HCT116 (cell line): Measurements from ENCODE around the gene ZNF286A. TPM values are rescaled to one million over a fixed set of nuclear protein-coding genes. Genes with fewer than 3 reads are reported as not detected.

Experiments
- ATAC-seq: fragments of 200-7000 bp; cut with Tn5 transposase; 2 replicates; pipeline ENCODE4 v1.9.1; 2020; ENCODE audit warnings: mild to moderate bottlenecking, moderate library complexity
- BruUV-seq: library from RNA; stranded (reverse); fragments of 400-500 nt; replicated peaks from 2 replicates; lab custom pipeline; 2021; lab: Mats Ljungman, UMichigan
- CTCF ChIA-PET: fragments of 300-600 bp; sonication (Branson Sonifier 250); formaldehyde crosslinking; loops from one replicate; lab custom pipeline; 2021; ENCODE audit warnings: antibody characterized with exemption; lab: Charles Lee
- POLR2A ChIA-PET: fragments of 300-600, 350-600 bp; sonication (Branson Sonifier 250); formaldehyde crosslinking; loops from one replicate; lab custom pipeline; 2021; ENCODE audit warnings: antibody characterized with exemption; lab: Charles Lee
- RAD21 ChIA-PET, 2 experiments: fragments of 300-600 bp; sonication (Branson Sonifier 250); formaldehyde crosslinking; loops; one replicate each; lab custom pipeline; 2023; ENCODE audit warnings: low total read pairs in 2 of 2; ENCODE audit not compliant: uncharacterized antibody in 2 of 2, unreplicated experiment in 2 of 2, low non-redundant PET in 1 of 2; lab: Charles Lee
- DNase-seq: peaks from one replicate; pipeline ENCODE4 v3.0.0-alpha.2; 2010; ENCODE audit warnings: low read depth, low spot score
- H2AFZ ChIP-seq: fragments of 200-600 bp; shearing (Covaris generic), sonication (generic); 2 replicates; pipeline ENCODE4 v1.6.1; 2017; ENCODE audit warnings: low read depth, mixed run types, mixed read lengths, antibody characterized with exemption, low read length; ENCODE audit not compliant: poor library complexity, severe bottlenecking
- H3K27ac ChIP-seq: 2 replicates; pipeline ENCODE4 v1.5.1; 2012; ENCODE audit warnings: low read depth, low read length
- H3K27me3 ChIP-seq: fragments of 200-600 bp; sonication (generic); 2 replicates; pipeline ENCODE4 v1.6.1; 2016; ENCODE audit warnings: mixed run types, low read length, mixed read lengths; ENCODE audit not compliant: insufficient read depth
- H3K36me3 ChIP-seq, 2 experiments: fragments of 200-500 bp in 1 of 2; fragments of 200-600 bp in 1 of 2; sonication (Bioruptor generic) in 1 of 2; sonication (generic) in 1 of 2; 2 replicates each; pipeline versions ENCODE4 v1.5.1 to v1.6.1; 2014 to 2016; ENCODE audit warnings: low read length in 2 of 2, inconsistent platforms in 1 of 2, mixed read lengths in 1 of 2, mixed run types in 1 of 2; ENCODE audit not compliant: insufficient read depth in 2 of 2, control insufficient read depth in 1 of 2
- H3K4me1 ChIP-seq, 2 experiments: fragments of 200-600 bp in 1 of 2; sonication (generic) in 1 of 2; 2 replicates each; pipeline versions ENCODE4 v1.5.1 to v1.6.1; 2012 to 2017; ENCODE audit warnings: low read length in 2 of 2, inconsistent platforms in 1 of 2, mild to moderate bottlenecking in 1 of 2, mixed read lengths in 1 of 2, mixed run types in 1 of 2, moderate library complexity in 1 of 2; ENCODE audit not compliant: insufficient read depth in 2 of 2, control insufficient read depth in 1 of 2
- H3K4me2 ChIP-seq: fragments of 200-600 bp; sonication (generic); 2 replicates; pipeline ENCODE4 v1.6.1; 2017; ENCODE audit warnings: mixed run types, low read length, mixed read lengths
- H3K4me3 ChIP-seq, 2 experiments: fragments of 200-600 bp in 1 of 2; sonication (generic) in 1 of 2; replicated peaks in 1 of 2; 2 replicates each; pipeline ENCODE4 v1.5.1; 2011 to 2016; ENCODE audit warnings: low read length in 2 of 2, control low read depth in 1 of 2, low read depth in 1 of 2, mild to moderate bottlenecking in 1 of 2, mixed read lengths in 1 of 2, mixed run types in 1 of 2
- H3K79me2 ChIP-seq: fragments of 200-600 bp; sonication (generic); 2 replicates; pipeline ENCODE4 v1.6.1; 2017; ENCODE audit warnings: mild to moderate bottlenecking, mixed run types, low read length, moderate library complexity, mixed read lengths; ENCODE audit not compliant: insufficient read depth
- H3K9ac ChIP-seq: fragments of 200-600 bp; sonication (generic); 2 replicates; pipeline ENCODE4 v1.6.1; 2016; ENCODE audit warnings: low read length, mixed read lengths
- H3K9me2 ChIP-seq: fragments of 200-600 bp; sonication (generic), shearing (Covaris generic); 2 replicates; pipeline ENCODE4 v1.6.1; 2017; ENCODE audit warnings: mixed run types, mild to moderate bottlenecking, moderate library complexity; ENCODE audit not compliant: insufficient read depth
- H3K9me3 ChIP-seq, 2 experiments: fragments of 200-500 bp in 1 of 2; fragments of 200-600 bp in 1 of 2; sonication (Bioruptor generic) in 1 of 2; sonication (generic) in 1 of 2; 2 replicates each; pipeline ENCODE4 v1.6.1; 2014 to 2017; ENCODE audit warnings: low read length in 2 of 2, mixed read lengths in 2 of 2, inconsistent platforms in 1 of 2, low read depth in 1 of 2, mild to moderate bottlenecking in 1 of 2, mixed run types in 1 of 2, moderate library complexity in 1 of 2; ENCODE audit not compliant: control insufficient read depth in 1 of 2, insufficient read depth in 1 of 2
- H4K20me1 ChIP-seq: fragments of 200-600 bp; sonication (generic), shearing (Covaris generic); 2 replicates; pipeline ENCODE4 v1.6.1; 2017; ENCODE audit warnings: mixed run types, mild to moderate bottlenecking, moderate library complexity; ENCODE audit not compliant: insufficient read depth
- CBX3 ChIP-seq: IDR thresholded peaks from 2 replicates; pipeline ENCODE4 v1.6.1; 2012; ENCODE audit warnings: low read depth
- CEBPB ChIP-seq: IDR thresholded peaks from 2 replicates; pipeline ENCODE4 v1.6.1; 2012; ENCODE audit warnings: low read depth
- EGR1 ChIP-seq: IDR thresholded peaks from 2 replicates; pipeline ENCODE4 v1.6.1; 2012; ENCODE audit warnings: low read depth
- ELF1 ChIP-seq: IDR thresholded peaks from 2 replicates; pipeline ENCODE4 v1.6.1; 2012; ENCODE audit warnings: low read depth, borderline replicate concordance
- EZH2phosphoT487 ChIP-seq: fragments of 200-600 bp; IDR thresholded peaks from 2 replicates; pipeline ENCODE4 v1.6.1; 2018; ENCODE audit warnings: antibody characterized with exemption, borderline replicate concordance
- JUND ChIP-seq: IDR thresholded peaks from 2 replicates; pipeline ENCODE4 v1.6.1; 2012
- POLR2A ChIP-seq: IDR thresholded peaks from 2 replicates; pipeline ENCODE4 v1.7.0; 2011; ENCODE audit warnings: borderline replicate concordance; ENCODE audit not compliant: insufficient read depth, insufficient read length; ENCODE audit errors: extremely low read depth
- POLR2AphosphoS5 ChIP-seq: IDR thresholded peaks from 2 replicates; pipeline ENCODE4 v1.6.1; 2011; ENCODE audit warnings: mild to moderate bottlenecking, low read depth, low read length, moderate library complexity
- RAD21 ChIP-seq: IDR thresholded peaks from 2 replicates; pipeline ENCODE4 v1.6.1; 2012; ENCODE audit warnings: low read depth, mild to moderate bottlenecking
- SIN3A ChIP-seq: IDR thresholded peaks from 2 replicates; pipeline ENCODE4 v1.6.1; 2012; ENCODE audit warnings: low read depth
- SP1 ChIP-seq: IDR thresholded peaks from 2 replicates; pipeline ENCODE4 v1.6.1; 2012; ENCODE audit warnings: low read depth
- SRF ChIP-seq: IDR thresholded peaks from 2 replicates; pipeline ENCODE4 v1.6.1; 2012; ENCODE audit warnings: low read depth
- TCF7L2 ChIP-seq: IDR thresholded peaks from 2 replicates; pipeline ENCODE4 v1.7.0; 2011; ENCODE audit warnings: borderline replicate concordance, inconsistent platforms; ENCODE audit not compliant: insufficient read depth, insufficient read length; ENCODE audit errors: extremely low read depth
- YY1 ChIP-seq: IDR thresholded peaks from 2 replicates; pipeline ENCODE4 v1.6.1; 2011; ENCODE audit warnings: low read length, low read depth, moderate library complexity, mild to moderate bottlenecking; ENCODE audit not compliant: insufficient replicate concordance; ENCODE audit errors: extremely low read depth
- ZFX ChIP-seq: fragments of 450-650 bp; IDR thresholded peaks from 2 replicates; pipeline ENCODE4 v1.6.1; 2017
- intact Hi-C: fragments of 100-400 bp; cut with micrococcal nuclease; formaldehyde crosslinking; loops from 2 replicates; pipeline ENCODE4 v1.10.0; 2022
- total RNA-seq: library from RNA; stranded (reverse); gene quantifications from one replicate; pipeline ENCODE4 v1.2.1, GENCODE V29; 2021; ENCODE audit not compliant: unreplicated experiment
- TF ChIP-seq, protein P1 (sequence below): IDR thresholded peaks from 2 replicates; pipeline ENCODE4 v1.6.1; 2012
- TF ChIP-seq, protein P2 (sequence below): IDR thresholded peaks from 2 replicates; pipeline ENCODE4 v1.6.1; 2012
- TF ChIP-seq, protein P3 (sequence below), 3 experiments: fragments of 200-600 bp in 1 of 3; sonication (generic) in 1 of 3; IDR thresholded peaks in 2 of 3; conservative IDR thresholded peaks in 1 of 3; 2 replicates each; pipeline ENCODE4 v1.5.1; 2012 to 2017; ENCODE audit warnings: low read depth in 2 of 3, low read length in 2 of 3, antibody characterized with exemption in 1 of 3, borderline replicate concordance in 1 of 3, control low read depth in 1 of 3, mild to moderate bottlenecking in 1 of 3, mixed read lengths in 1 of 3, mixed run types in 1 of 3, moderate library complexity in 1 of 3; ENCODE audit not compliant: insufficient read depth in 1 of 3

The ZNF286A gene
- total RNA-seq, 1 experiment from 2014 or later, result 37.0 TPM

DNA sequence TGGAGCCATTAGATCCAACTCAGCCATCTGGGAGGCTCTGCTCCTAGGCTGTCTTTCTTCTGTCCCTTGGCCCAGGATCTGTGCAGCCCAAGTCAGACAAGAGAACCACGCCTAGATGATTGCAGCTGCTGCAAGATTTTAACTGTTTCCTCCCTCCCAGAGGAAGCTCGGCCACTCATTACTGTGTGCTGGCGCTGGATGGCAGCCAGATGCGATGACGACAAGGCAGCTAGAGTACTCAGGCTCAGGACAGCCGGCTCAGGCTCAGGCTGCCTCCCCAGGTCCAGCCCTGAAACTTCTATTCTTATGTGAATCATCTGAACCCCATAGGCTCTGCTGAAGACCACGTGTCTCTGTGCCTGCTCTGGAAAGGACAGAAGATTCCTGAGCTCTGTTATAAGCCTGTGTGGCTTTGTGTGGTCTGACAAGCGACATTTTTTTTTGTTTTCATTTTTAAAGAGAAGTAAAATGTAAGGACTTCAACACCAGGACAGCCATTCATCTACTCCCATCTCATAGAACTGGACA, 47.9 kb upstream of the ZNF286A start:
- Histone ChIP-seq H3K4me1 (peaks cover 60 to 82% of the 10 kb centered on the region in 2 experiments), H4K20me1 (no peaks in the 10 kb centered on the region), H3K9me3 (no peaks in the 10 kb centered on the region), H3K79me2 (peaks cover 16% of the 10 kb centered on the region; the same call in 1 of the 2 replicates), H3K4me3 (peak overlapping the region; percentile 41 to 58), H3K4me2 (peak overlapping the region; percentile 97), H3K9me2 (no peaks in the 10 kb centered on the region), H2AFZ (no peak overlapping the region), H3K36me3 (no peaks in the 10 kb centered on the region; a peak in 1 of 4 replicates), H3K27me3 (no peaks in the 10 kb centered on the region), H3K27ac (peak overlapping the region; percentile 75), H3K9ac (peak overlapping the region; percentile 75)
- DNase-seq, result peak; percentile 95
- RAD21 ChIA-PET, result no interaction called here
- BruUV-seq, result no TSS peak
- POLR2A ChIA-PET, result interaction anchor here (1.2 kb wide), 2 partner anchors 10 to 348 kb away, joined by 3 to 4 read pairs; partner anchors contain the start of genes TTC19 and ZSWIM7
- intact Hi-C loops, result no loop called here
- CTCF ChIA-PET, result no interaction called here
- ATAC-seq, result peak; percentile 92
- TF ChIP-seq POLR2A (peak; percentile 28), CBX3 (peak; percentile 16; the same call in 1 of the 2 replicates), SIN3A (no peak; the same call in 1 of the 2 replicates), CEBPB (peak; percentile 69), POLR2AphosphoS5 (peak; percentile 74), RAD21 (peak; percentile 38), YY1 (no peak), SP1 (peak; percentile 68; the same call in 1 of the 2 replicates), TCF7L2 (peak; percentile 54), EZH2phosphoT487 (no peak)
- TF ChIP-seq, protein P1, sequence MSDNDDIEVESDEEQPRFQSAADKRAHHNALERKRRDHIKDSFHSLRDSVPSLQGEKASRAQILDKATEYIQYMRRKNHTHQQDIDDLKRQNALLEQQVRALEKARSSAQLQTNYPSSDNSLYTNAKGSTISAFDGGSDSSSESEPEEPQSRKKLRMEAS, result peak; percentile 68

DNA sequence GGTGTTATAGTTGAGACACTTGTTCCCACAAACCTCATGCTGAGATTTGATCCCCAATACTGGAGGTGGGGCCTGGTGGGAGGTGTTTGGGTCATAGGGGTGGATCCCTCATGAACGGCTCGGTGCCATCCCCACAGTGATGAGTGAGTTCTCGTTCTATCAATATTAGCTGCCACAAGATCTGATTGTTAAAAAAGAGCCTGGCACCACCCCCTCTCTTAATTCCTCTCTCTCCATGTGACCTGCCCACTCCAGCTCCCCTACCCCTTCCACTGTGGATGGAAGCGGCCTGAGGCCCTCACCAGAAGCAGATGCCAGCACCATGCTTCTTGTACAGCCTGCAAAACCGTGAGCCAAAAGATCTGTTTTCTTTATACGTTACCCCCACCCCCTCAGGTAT, 46.6 kb upstream of the ZNF286A start:
- no TSS peak for BruUV-seq
- RAD21 ChIA-PET, result no interaction called here
- H3K4me1 ChIP-seq, result peaks cover 73 to 90% of the 10 kb centered on the region in 2 experiments
- TF ChIP-seq ZFX (no peak), YY1 (no peak), POLR2AphosphoS5 (no peak), ELF1 (no peak), SRF (no peak), CBX3 (no peak), EGR1 (no peak), JUND (no peak), SIN3A (no peak)
- TF ChIP-seq, protein P2, sequence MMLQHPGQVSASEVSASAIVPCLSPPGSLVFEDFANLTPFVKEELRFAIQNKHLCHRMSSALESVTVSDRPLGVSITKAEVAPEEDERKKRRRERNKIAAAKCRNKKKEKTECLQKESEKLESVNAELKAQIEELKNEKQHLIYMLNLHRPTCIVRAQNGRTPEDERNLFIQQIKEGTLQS, result no peak
- TF ChIP-seq, protein P3, sequence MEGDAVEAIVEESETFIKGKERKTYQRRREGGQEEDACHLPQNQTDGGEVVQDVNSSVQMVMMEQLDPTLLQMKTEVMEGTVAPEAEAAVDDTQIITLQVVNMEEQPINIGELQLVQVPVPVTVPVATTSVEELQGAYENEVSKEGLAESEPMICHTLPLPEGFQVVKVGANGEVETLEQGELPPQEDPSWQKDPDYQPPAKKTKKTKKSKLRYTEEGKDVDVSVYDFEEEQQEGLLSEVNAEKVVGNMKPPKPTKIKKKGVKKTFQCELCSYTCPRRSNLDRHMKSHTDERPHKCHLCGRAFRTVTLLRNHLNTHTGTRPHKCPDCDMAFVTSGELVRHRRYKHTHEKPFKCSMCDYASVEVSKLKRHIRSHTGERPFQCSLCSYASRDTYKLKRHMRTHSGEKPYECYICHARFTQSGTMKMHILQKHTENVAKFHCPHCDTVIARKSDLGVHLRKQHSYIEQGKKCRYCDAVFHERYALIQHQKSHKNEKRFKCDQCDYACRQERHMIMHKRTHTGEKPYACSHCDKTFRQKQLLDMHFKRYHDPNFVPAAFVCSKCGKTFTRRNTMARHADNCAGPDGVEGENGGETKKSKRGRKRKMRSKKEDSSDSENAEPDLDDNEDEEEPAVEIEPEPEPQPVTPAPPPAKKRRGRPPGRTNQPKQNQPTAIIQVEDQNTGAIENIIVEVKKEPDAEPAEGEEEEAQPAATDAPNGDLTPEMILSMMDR (IDR thresholded peaks at IDR 0.05 in 2 of 3, conservative IDR thresholded peaks at IDR 0.05 in 1 of 3; ENCODE audit: borderline replicate concordance in 1 of 3, insufficient read depth in 1 of 3, low read depth in 2 of 3, low read length in 2 of 3), result no peak

More for the DNA sequence above, 46.6 kb upstream of the ZNF286A start:
- no peak for ATAC-seq
- intact Hi-C loops, result no loop called here
- H3K9me2 ChIP-seq, result no peaks in the 10 kb centered on the region
- H4K20me1 ChIP-seq, result no peaks in the 10 kb centered on the region
- peaks cover 16% of the 10 kb centered on the region; the same call in 1 of the 2 replicates for H3K79me2 ChIP-seq
- no peak overlapping the region for H3K9ac ChIP-seq
- H3K27ac ChIP-seq, result no peak overlapping the region
- H3K9me3 ChIP-seq, result no peaks in the 10 kb centered on the region
- H3K4me3 ChIP-seq, result no peak overlapping the region
- ChIA-PET CTCF (no interaction called here), POLR2A (interaction anchor here (1.2 kb wide), 1 partner anchor 8 kb away, joined by 3 read pairs; no protein-coding TSS in a partner anchor)
- no peak overlapping the region for H2AFZ ChIP-seq
- no peak overlapping the region for H3K4me2 ChIP-seq
- no peaks in the 10 kb centered on the region; a peak in 1 of 4 replicates for H3K36me3 ChIP-seq
- no peak for DNase-seq
- no peaks in the 10 kb centered on the region for H3K27me3 ChIP-seq
